ENCODE data around the gene WNK3. TPM values are rescaled to one million over a fixed set of nuclear protein-coding genes. Genes with fewer than 3 reads are reported as not detected.

The WNK3 gene
- total RNA-seq, 2 experiments from 2014 or later, result 0.17 TPM; not detected in 1

DNA sequence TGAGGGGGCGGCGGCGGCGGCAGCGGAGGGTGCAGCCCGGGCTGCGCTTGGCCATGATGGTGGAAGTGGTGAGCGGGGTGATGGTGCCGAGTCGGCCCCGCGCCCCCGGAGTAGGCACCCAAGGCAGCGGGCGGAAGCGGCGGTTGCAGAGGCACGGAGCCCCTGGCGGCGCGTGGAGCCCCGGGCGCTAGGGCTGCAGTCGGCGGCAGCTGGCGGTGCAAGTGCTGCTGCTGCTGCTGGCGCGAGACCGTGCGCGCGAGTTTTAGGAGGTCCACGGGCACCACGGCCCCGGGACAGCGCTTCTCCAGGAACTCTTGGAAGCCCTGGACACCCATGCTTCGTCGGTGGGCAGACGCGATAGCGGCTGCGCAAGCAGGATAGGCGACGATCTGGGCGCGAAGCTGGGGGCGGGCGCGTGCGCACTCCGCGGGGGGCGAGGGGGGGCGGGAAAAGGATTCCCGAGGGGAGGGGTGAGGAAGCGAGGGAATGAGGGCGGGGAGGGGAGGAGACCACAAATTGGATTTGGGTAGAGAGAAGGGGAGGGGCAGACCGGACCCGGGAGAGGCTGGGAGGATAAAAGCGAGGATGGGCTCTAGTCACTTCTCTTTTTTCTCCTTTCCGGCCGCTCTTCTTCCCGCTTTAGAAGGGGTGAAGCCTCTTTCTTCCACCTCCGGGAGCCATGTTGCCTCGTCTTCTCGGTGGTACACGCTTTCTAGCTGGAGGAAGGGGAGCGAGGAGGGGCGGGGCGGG is 174.8 kb downstream of the WNK3 start, which contains the start of gene FAM120C:
FAM120C (minus strand) TSS at position 391 of the 750 bp plus-strand sequence; CDS start at position 335, 56 bp downstream.
- ChIA-PET POLR2A (interaction anchor here (0.8 to 1.0 kb wide), 2 partner anchors 140 to 1187 kb away, joined by 3 to 6 read pairs; no protein-coding TSS in a partner anchor), CTCF (ENCODE audit: unreplicated experiment) (interaction anchor here (0.7 kb wide), 1 partner anchor 625 kb away, joined by 4 read pairs; no protein-coding TSS in a partner anchor)
- H4K20me1 ChIP-seq (ENCODE audit: insufficient read depth, low read length), result peaks cover 21% of the 10 kb centered on the region
- peaks cover 28% of the 10 kb centered on the region for H3K4me1 ChIP-seq (ENCODE audit: insufficient read depth, low read length, poor library complexity, severe bottlenecking)
- intact Hi-C loops (cut with micrococcal nuclease; ENCODE audit: unreplicated experiment), result loop anchor here (1.0 to 5.0 kb wide), 2 partner anchors 139 to 349 kb away; partner anchors contain the start of genes GNL3L and PHF8
- H3K9me3 ChIP-seq (ENCODE audit: low read length), result no peaks in the 10 kb centered on the region
- H3K79me2 ChIP-seq (ENCODE audit: insufficient read depth, low read depth, low read length), result peaks cover 48% of the 10 kb centered on the region
- peaks cover 40% of the 10 kb centered on the region for H3K36me3 ChIP-seq (ENCODE audit: insufficient read depth, low read length)
- peak within 1 kb of the TSS; percentile 96 for H3K4me2 ChIP-seq (ENCODE audit: low read length)
- TF ChIP-seq EZH2phosphoT487 (IDR thresholded peaks at IDR 0.05; ENCODE audit: borderline replicate concordance, low read depth, low read length), result no peak
- TF ChIP-seq, protein P1, sequence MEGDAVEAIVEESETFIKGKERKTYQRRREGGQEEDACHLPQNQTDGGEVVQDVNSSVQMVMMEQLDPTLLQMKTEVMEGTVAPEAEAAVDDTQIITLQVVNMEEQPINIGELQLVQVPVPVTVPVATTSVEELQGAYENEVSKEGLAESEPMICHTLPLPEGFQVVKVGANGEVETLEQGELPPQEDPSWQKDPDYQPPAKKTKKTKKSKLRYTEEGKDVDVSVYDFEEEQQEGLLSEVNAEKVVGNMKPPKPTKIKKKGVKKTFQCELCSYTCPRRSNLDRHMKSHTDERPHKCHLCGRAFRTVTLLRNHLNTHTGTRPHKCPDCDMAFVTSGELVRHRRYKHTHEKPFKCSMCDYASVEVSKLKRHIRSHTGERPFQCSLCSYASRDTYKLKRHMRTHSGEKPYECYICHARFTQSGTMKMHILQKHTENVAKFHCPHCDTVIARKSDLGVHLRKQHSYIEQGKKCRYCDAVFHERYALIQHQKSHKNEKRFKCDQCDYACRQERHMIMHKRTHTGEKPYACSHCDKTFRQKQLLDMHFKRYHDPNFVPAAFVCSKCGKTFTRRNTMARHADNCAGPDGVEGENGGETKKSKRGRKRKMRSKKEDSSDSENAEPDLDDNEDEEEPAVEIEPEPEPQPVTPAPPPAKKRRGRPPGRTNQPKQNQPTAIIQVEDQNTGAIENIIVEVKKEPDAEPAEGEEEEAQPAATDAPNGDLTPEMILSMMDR (conservative IDR thresholded peaks at IDR 0.05; ENCODE audit: low read length), result no peak
- DNase-seq (ENCODE audit: low spot score), result peak; percentile 73
- peak within 1 kb of the TSS; percentile 76 for H3K27ac ChIP-seq (ENCODE audit: low read depth, low read length, poor library complexity, severe bottlenecking)
- H3K4me3 ChIP-seq (ENCODE audit: low read depth, low read length, poor library complexity, severe bottlenecking), result peak within 1 kb of the TSS; percentile 96
- peak within 1 kb of the TSS; percentile 55; the same call in 1 of the 2 replicates for H2AFZ ChIP-seq (ENCODE audit: low read length)
- BruUV-seq (replicated peaks), result no TSS peak
- H3K9me2 ChIP-seq (ENCODE audit: insufficient read depth, low read length), result no peaks in the 10 kb centered on the region

- peak overlapping the region; percentile 76 for H3K27ac ChIP-seq (ENCODE audit: low read depth, low read length, poor library complexity, severe bottlenecking)
- peaks cover 21% of the 10 kb centered on the region for H4K20me1 ChIP-seq (ENCODE audit: insufficient read depth, low read length)
- TF ChIP-seq, protein P1 (conservative IDR thresholded peaks at IDR 0.05; ENCODE audit: low read length), result no peak
- no peak for TF ChIP-seq EZH2phosphoT487 (IDR thresholded peaks at IDR 0.05; ENCODE audit: borderline replicate concordance, low read depth, low read length)
- ChIA-PET POLR2A (interaction anchor here (0.6 kb wide), 1 partner anchor 124 kb away, joined by 6 read pairs; no protein-coding TSS in a partner anchor), CTCF (ENCODE audit: unreplicated experiment) (no interaction called here)
- H3K4me3 ChIP-seq (ENCODE audit: low read depth, low read length, poor library complexity, severe bottlenecking), result peak overlapping the region; percentile 96
- DNase-seq (ENCODE audit: low spot score), result peak; percentile 72
- H3K4me2 ChIP-seq (ENCODE audit: low read length), result peak overlapping the region; percentile 96
- peaks cover 47% of the 10 kb centered on the region for H3K36me3 ChIP-seq (ENCODE audit: insufficient read depth, low read length)
- intact Hi-C loops (cut with micrococcal nuclease; ENCODE audit: unreplicated experiment), result loop anchor here (5.0 kb wide), 1 partner anchor 350 kb away; the partner anchor contains the start of gene GNL3L
- BruUV-seq (replicated peaks), result no TSS peak
- H3K9me2 ChIP-seq (ENCODE audit: insufficient read depth, low read length), result no peaks in the 10 kb centered on the region
- peaks cover 28% of the 10 kb centered on the region for H3K4me1 ChIP-seq (ENCODE audit: insufficient read depth, low read length, poor library complexity, severe bottlenecking)
- H3K9me3 ChIP-seq (ENCODE audit: low read length), result no peaks in the 10 kb centered on the region
- peaks cover 55% of the 10 kb centered on the region for H3K79me2 ChIP-seq (ENCODE audit: insufficient read depth, low read depth, low read length)
- H2AFZ ChIP-seq (ENCODE audit: low read length), result no peak overlapping the region; the same call in 1 of the 2 replicates
Measured at GRCh38 chrX:54182194-54182863, 175.5 kb downstream of the WNK3 start.
